ENCODE results near the gene LRRC49. TPM values are rescaled to one million over a fixed set of nuclear protein-coding genes. Genes with fewer than 3 reads are reported as not detected.

Gene LRRC49
- total and polyA plus RNA-seq, 2 of the 4 experiments (the other 2 are of a cell fraction) = 8.6 to 16.8 TPM

GRCh38 chr15:71052356-71052755 is 159.7 kb downstream of the LRRC49 start:
- Histone ChIP-seq H4K5ac (ENCODE audit: low read depth, low read length) (peak overlapping the region; percentile 88; the same call in 1 of the 2 replicates), H3K4ac (ENCODE audit: low read depth, low read length) (peak overlapping the region; percentile 95), H3K23ac (ENCODE audit: low read depth, low read length) (peak overlapping the region; percentile 55; the same call in 1 of the 2 replicates), H4K91ac (ENCODE audit: insufficient read depth, low read depth, low read length) (peak overlapping the region; percentile 93), H2BK15ac (ENCODE audit: low read depth, low read length) (peak overlapping the region; percentile 97; the same call in 2 of the 3 replicates), H2AFZ (replicated peaks; ENCODE audit: low read length, poor library complexity) (no peak overlapping the region), H4K8ac (ENCODE audit: low read depth in 2 of 2, low read length in 2 of 2) (peak overlapping the region; percentile 78 to 85; a peak in 3 of 4 replicates), H3K36me3 (ENCODE audit: control insufficient read depth, insufficient read depth, low read length) (no peaks in the 10 kb centered on the region), H2BK5ac (ENCODE audit: low read depth, low read length, poor library complexity, severe bottlenecking) (peak overlapping the region; percentile 96), H3K56ac (ENCODE audit: extremely low read depth, insufficient read depth, low read length) (0 out of 2 replicates have a peak overlapping the region, but pooled peaks have one; percentile 40), H3K4me3 (ENCODE audit: insufficient read depth, low read depth, low read length) (no peak overlapping the region), H3K9me1 (ENCODE audit: insufficient read depth, low read length) (peaks cover 17% of the 10 kb centered on the region), H2BK120ac (ENCODE audit: low read depth, low read length) (peak overlapping the region; percentile 97), H3K9me3 (ENCODE audit: control insufficient read depth, insufficient read depth, low read length) (no peaks in the 10 kb centered on the region), H2BK20ac (ENCODE audit: low read depth, low read length) (peak overlapping the region; percentile 97), H3K9ac (ENCODE audit: low read depth, low read length) (no peak overlapping the region), H3K4me1 (ENCODE audit: control insufficient read depth, insufficient read depth, low read length) (peaks cover 20% of the 10 kb centered on the region), H4K20me1 (ENCODE audit: insufficient read depth, low read length) (no peaks in the 10 kb centered on the region), H3K79me1 (ENCODE audit: low read depth in 1 of 2, low read length in 2 of 2) (peaks cover 3 to 17% of the 10 kb centered on the region in 2 experiments; a peak in 2 of 4 replicates), H3K27me3 (ENCODE audit: control insufficient read depth, insufficient read depth, low read length) (no peaks in the 10 kb centered on the region), H2AK5ac (ENCODE audit: low read depth, low read length) (peak overlapping the region; percentile 95), H3K27ac (ENCODE audit: insufficient read depth, low read length) (peak overlapping the region; percentile 73; the same call in 1 of the 2 replicates), H3K4me2 (ENCODE audit: low read depth, low read length) (no peak overlapping the region), H3K18ac (ENCODE audit: low read depth, low read length) (peak overlapping the region; percentile 67), H2AK9ac (replicated peaks; ENCODE audit: low read depth, low read length, poor library complexity) (peak overlapping the region; percentile 21), H3K14ac (replicated peaks; ENCODE audit: low read depth, low read length) (peak overlapping the region; percentile 96)
- TF ChIP-seq SMC3 (IDR thresholded peaks at IDR 0.05; ENCODE audit: low read depth, low read length) (no peak), NFE2L2 (IDR thresholded peaks at IDR 0.05; ENCODE audit: low read depth, low read length) (no peak; the same call in 1 of the 2 replicates), POLR2A (IDR thresholded peaks at IDR 0.05; ENCODE audit: low read depth, low read length) (no peak), ELK1 (IDR thresholded peaks at IDR 0.05; ENCODE audit: borderline replicate concordance, low read depth, low read length) (no peak), CTCF (conservative IDR thresholded peaks at IDR 0.05; ENCODE audit: low read depth, low read length) (no peak), MAFK (IDR thresholded peaks at IDR 0.05; ENCODE audit: low read depth, low read length) (0 out of 2 replicates have a peak, but pooled peaks have one; percentile 0), USF2 (IDR thresholded peaks at IDR 0.05; ENCODE audit: low read depth, low read length) (no peak), FOS (IDR thresholded peaks at IDR 0.05; ENCODE audit: low read depth, low read length) (0 out of 2 replicates have a peak, but pooled peaks have one; percentile 46), CEBPB (IDR thresholded peaks at IDR 0.05; ENCODE audit: low read depth, low read length) (peak; percentile 97)
- intact Hi-C loops (cut with micrococcal nuclease) (no loop called here), in situ Hi-C loops (cut with MboI; ENCODE audit: low sequenced_read_pairs) (no loop called here), dilution Hi-C loops (cut with HindIII; ENCODE audit: low sequenced_read_pairs, unreplicated experiment) (no loop called here)
- CTCF ChIA-PET = no interaction called here
- DNase-seq = peak; percentile 90
- WGBS, 2 experiments (ENCODE audit: extremely low coverage in 2 of 2, insufficient read length in 1 of 2) = 80% methylated on average over 1 of the region's 2 CpGs; no CpG with 5 or more reads in 1 of the 2 experiments
- POLR2A ChIA-PET (ENCODE audit: unreplicated experiment) = no interaction called here
- ATAC-seq (ENCODE audit: low read depth) = peak; percentile 57
- BruUV-seq (replicated peaks) = no TSS peak

Data from IMR-90 (cell line).